CD14-positive monocyte (primary cell): ENCODE results near the gene IRF9. TPM values are rescaled to one million over a fixed set of nuclear protein-coding genes. Genes with fewer than 3 reads are reported as not detected.

Source experiments
- DNase-seq, 3 donors: peaks; one replicate each; pipeline ENCODE4 v3.0.0-alpha.2; 2011 to 2022
- H2AFZ ChIP-seq: 2 replicates; pipeline ENCODE4 v1.6.0; 2012; ENCODE audit warnings: mild to moderate bottlenecking, low read depth, low read length, inconsistent platforms; ENCODE audit not compliant: insufficient read depth, poor library complexity, severe bottlenecking
- H3K27ac ChIP-seq, 2 donors: 1 replicate in 1 of 2; 2 replicates in 1 of 2; pipeline ENCODE4 v1.5.1; 2012 to 2013; ENCODE audit warnings: low read length in 2 of 2, control low read depth in 1 of 2, inconsistent platforms in 1 of 2, low read depth in 1 of 2, mild to moderate bottlenecking in 1 of 2
- H3K27me3 ChIP-seq, 2 donors: one replicate each; pipeline versions ENCODE4 v1.6.0 to v1.6.1; 2011 to 2013; ENCODE audit warnings: low read length in 2 of 2; ENCODE audit not compliant: control insufficient read depth in 2 of 2, insufficient read depth in 2 of 2
- H3K36me3 ChIP-seq, 2 donors: replicated peaks in 1 of 2; 1 replicate in 1 of 2; 2 replicates in 1 of 2; pipeline versions ENCODE4 v1.5.1 to v1.6.1; 2012 to 2013; ENCODE audit warnings: low read length in 2 of 2, control low read depth in 1 of 2, inconsistent platforms in 1 of 2, mild to moderate bottlenecking in 1 of 2; ENCODE audit not compliant: insufficient read depth in 2 of 2, control insufficient read depth in 1 of 2
- H3K4me1 ChIP-seq, 2 donors: 1 replicate in 1 of 2; 2 replicates in 1 of 2; pipeline versions ENCODE4 v1.5.1 to v1.6.1; 2012 to 2013; ENCODE audit warnings: low read length in 2 of 2, control low read depth in 1 of 2, inconsistent platforms in 1 of 2, mild to moderate bottlenecking in 1 of 2, moderate library complexity in 1 of 2; ENCODE audit not compliant: insufficient read depth in 2 of 2, control insufficient read depth in 1 of 2
- H3K4me2 ChIP-seq: replicated peaks from 2 replicates; pipeline ENCODE3; 2012; ENCODE audit warnings: low read length, moderate library complexity, mild to moderate bottlenecking; ENCODE audit not compliant: poor library complexity, severe bottlenecking; ENCODE audit errors: extremely low read depth
- H3K4me3 ChIP-seq, 3 experiments: fragments of 200-600 bp in 1 of 3; sonication (generic) in 1 of 3; replicated peaks in 1 of 3; 1 replicate in 2 of 3; 2 replicates in 1 of 3; pipeline ENCODE4 v1.5.1; 2011 to 2013; ENCODE audit warnings: low read length in 3 of 3, mild to moderate bottlenecking in 3 of 3, control low read depth in 2 of 3, low read depth in 2 of 3, inconsistent platforms in 1 of 3, moderate library complexity in 1 of 3
- H3K79me2 ChIP-seq: 2 replicates; pipeline ENCODE4 v1.6.0; 2012; ENCODE audit warnings: mild to moderate bottlenecking, control low read depth, inconsistent platforms, low read length, moderate library complexity; ENCODE audit not compliant: insufficient read depth
- H3K9ac ChIP-seq: 2 replicates; pipeline ENCODE4 v1.6.0; 2017; ENCODE audit warnings: low read length, mild to moderate bottlenecking; ENCODE audit not compliant: insufficient read depth, poor library complexity, severe bottlenecking
- H3K9me3 ChIP-seq, 2 donors: replicated peaks in 1 of 2; 1 replicate in 1 of 2; 2 replicates in 1 of 2; pipeline versions ENCODE4 v1.5.1 to v1.6.1; 2012 to 2013; ENCODE audit warnings: low read length in 2 of 2, control low read depth in 1 of 2; ENCODE audit not compliant: control insufficient read depth in 1 of 2, insufficient read depth in 1 of 2
- H4K20me1 ChIP-seq: 2 replicates; pipeline ENCODE4 v1.6.0; 2012; ENCODE audit warnings: mild to moderate bottlenecking, low read length, control low read depth, moderate library complexity; ENCODE audit not compliant: insufficient read depth
- H3K27ac Mint-ChIP-seq, 7 donors: one replicate each; pipeline ENCODE4 v1.8.0; 2020; ENCODE audit warnings: mild to moderate bottlenecking in 7 of 7, mixed read lengths in 7 of 7, moderate library complexity in 6 of 7, inconsistent platforms in 2 of 7
- H3K27me3 Mint-ChIP-seq, 3 donors: one replicate each; pipeline ENCODE4 v1.8.0; 2021 to 2022; ENCODE audit warnings: low read depth in 3 of 3, mild to moderate bottlenecking in 3 of 3, mixed read lengths in 3 of 3, moderate library complexity in 3 of 3, inconsistent platforms in 1 of 3
- H3K36me3 Mint-ChIP-seq, 2 donors: one replicate each; pipeline ENCODE4 v1.8.0; 2020; ENCODE audit warnings: mixed read lengths in 2 of 2, inconsistent platforms in 1 of 2, mild to moderate bottlenecking in 1 of 2
- H3K4me1 Mint-ChIP-seq: one replicate; pipeline ENCODE4 v1.8.0; 2020; ENCODE audit warnings: mild to moderate bottlenecking, mixed read lengths
- H3K4me3 Mint-ChIP-seq, 2 donors: one replicate each; pipeline ENCODE4 v1.8.0; 2020; ENCODE audit warnings: mild to moderate bottlenecking in 2 of 2, mixed read lengths in 2 of 2, moderate library complexity in 1 of 2
- H3K9me3 Mint-ChIP-seq, 7 donors: one replicate each; pipeline ENCODE4 v1.8.0; 2020 to 2022; ENCODE audit warnings: mixed read lengths in 7 of 7, mild to moderate bottlenecking in 6 of 7, moderate library complexity in 6 of 7, inconsistent platforms in 2 of 7
- WGBS: methylation state at CpG from one replicate; pipeline ENCODE4 v1.1.5; 2013; ENCODE audit warnings: missing lambda C conversion rate; ENCODE audit not compliant: insufficient coverage; 5-methylcytosine and 5-hydroxymethylcytosine counted together
- intact Hi-C, 2 donors: fragments of 100-400 bp; cut with micrococcal nuclease; formaldehyde crosslinking; loops; one replicate each; pipeline versions ENCODE4 v1.15.0 to v1.15.1; 2023
- polyA plus RNA-seq, 3 donors: library from polyadenylated mRNA; depleted of rRNA in 1 of 3; unstranded in 2 of 3; stranded (reverse) in 1 of 3; fragments of 300-500 nt in 2 of 3; fragments of >200 nt in 1 of 3; fragmentation: Illumina TruSeq in 2 of 3; gene quantifications; 1 replicate in 2 of 3; 2 replicates in 1 of 3; pipeline ENCODE4 v1.2.3, GENCODE V29; 2012 to 2021
- TF ChIP-seq, protein P1 (sequence below): fragments of 200-600 bp; IDR thresholded peaks from one replicate; pipeline ENCODE4 v1.8.0; 2022; ENCODE audit warnings: antibody characterized with exemption, mild to moderate bottlenecking

The IRF9 gene
- polyA plus RNA-seq, 3 donors = 44.7 to 208 (median 56.0) TPM

GRCh38 chr14:24159777-24160498 is 1.1 kb upstream of the IRF9 start:
- no peak for DNase-seq
- H3K27me3 Mint-ChIP-seq = no peaks in the 10 kb centered on the region
- Histone ChIP-seq H4K20me1 (peaks cover 30% of the 10 kb centered on the region), H3K9ac (no peak overlapping the region), H2AFZ (no peak overlapping the region), H3K4me3 (peak overlapping the region in 1 of 3 experiments; percentile 100), H3K36me3 (peaks cover 70 to 74% of the 10 kb centered on the region in 2 donors), H3K27me3 (no peaks in the 10 kb centered on the region), H3K9me3 (no peaks in the 10 kb centered on the region), H3K4me1 (peaks cover 29 to 53% of the 10 kb centered on the region in 2 donors), H3K79me2 (peaks cover 42% of the 10 kb centered on the region), H3K4me2 (no peak overlapping the region), H3K27ac (peak overlapping the region; percentile 76 to 100)
- peaks cover 46% of the 10 kb centered on the region for H3K4me1 Mint-ChIP-seq
- 97% methylated on average over 6 of the region's 11 CpGs for WGBS
- no peak overlapping the region for H3K4me3 Mint-ChIP-seq
- peak overlapping the region; percentile 76 to 99 (median 97) for H3K27ac Mint-ChIP-seq
- H3K36me3 Mint-ChIP-seq = peaks cover 68 to 88% of the 10 kb centered on the region in 2 donors
- TF ChIP-seq, protein P1, sequence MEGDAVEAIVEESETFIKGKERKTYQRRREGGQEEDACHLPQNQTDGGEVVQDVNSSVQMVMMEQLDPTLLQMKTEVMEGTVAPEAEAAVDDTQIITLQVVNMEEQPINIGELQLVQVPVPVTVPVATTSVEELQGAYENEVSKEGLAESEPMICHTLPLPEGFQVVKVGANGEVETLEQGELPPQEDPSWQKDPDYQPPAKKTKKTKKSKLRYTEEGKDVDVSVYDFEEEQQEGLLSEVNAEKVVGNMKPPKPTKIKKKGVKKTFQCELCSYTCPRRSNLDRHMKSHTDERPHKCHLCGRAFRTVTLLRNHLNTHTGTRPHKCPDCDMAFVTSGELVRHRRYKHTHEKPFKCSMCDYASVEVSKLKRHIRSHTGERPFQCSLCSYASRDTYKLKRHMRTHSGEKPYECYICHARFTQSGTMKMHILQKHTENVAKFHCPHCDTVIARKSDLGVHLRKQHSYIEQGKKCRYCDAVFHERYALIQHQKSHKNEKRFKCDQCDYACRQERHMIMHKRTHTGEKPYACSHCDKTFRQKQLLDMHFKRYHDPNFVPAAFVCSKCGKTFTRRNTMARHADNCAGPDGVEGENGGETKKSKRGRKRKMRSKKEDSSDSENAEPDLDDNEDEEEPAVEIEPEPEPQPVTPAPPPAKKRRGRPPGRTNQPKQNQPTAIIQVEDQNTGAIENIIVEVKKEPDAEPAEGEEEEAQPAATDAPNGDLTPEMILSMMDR = no peak
- intact Hi-C loops = loop anchor here in 1 of 2 donors (2.0 kb wide), 1 partner anchor 13 kb away; the partner anchor contains the start of genes PSME2 and RNF31
- no peaks in the 10 kb centered on the region for H3K9me3 Mint-ChIP-seq

DNA sequence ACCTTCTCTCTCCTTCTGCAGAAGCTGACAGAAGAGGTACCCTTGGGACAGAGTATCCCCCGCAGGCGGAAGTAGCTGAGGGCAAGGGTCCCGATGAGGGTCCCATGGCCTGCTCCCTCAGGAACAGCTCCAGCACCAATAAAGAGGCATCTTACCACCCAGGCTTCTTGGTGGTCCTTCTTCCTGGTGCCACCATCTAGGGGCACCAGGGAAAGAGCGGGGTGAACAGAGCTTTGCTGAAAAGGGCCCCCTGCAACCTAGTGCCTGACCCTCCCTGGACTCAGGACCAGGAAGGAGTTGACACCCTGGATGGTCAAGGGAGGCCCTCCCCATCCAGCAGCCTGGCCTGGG is 591 bp upstream of the IRF9 start:
- Mint-ChIP-seq H3K36me3 (peaks cover 68 to 88% of the 10 kb centered on the region in 2 donors), H3K27ac (peak overlapping the region; percentile 96 to 99 (median 97)), H3K4me3 (no peak overlapping the region), H3K27me3 (no peaks in the 10 kb centered on the region), H3K4me1 (peaks cover 50% of the 10 kb centered on the region), H3K9me3 (no peaks in the 10 kb centered on the region)
- peak overlapping the region; percentile 65 for H2AFZ ChIP-seq
- no peak for DNase-seq
- H4K20me1 ChIP-seq = peaks cover 35% of the 10 kb centered on the region
- 100% methylated on average over 4 of the region's 4 CpGs for WGBS
- H3K27ac ChIP-seq = peak overlapping the region; percentile 76 to 100
- no peaks in the 10 kb centered on the region for H3K9me3 ChIP-seq
- no peaks in the 10 kb centered on the region for H3K27me3 ChIP-seq
- peak overlapping the region; percentile 94 for H3K9ac ChIP-seq
- peaks cover 43% of the 10 kb centered on the region for H3K79me2 ChIP-seq
- H3K4me1 ChIP-seq = peaks cover 35 to 59% of the 10 kb centered on the region in 2 donors
- H3K4me3 ChIP-seq = peak overlapping the region in 1 of 3 experiments; percentile 100
- peaks cover 70 to 74% of the 10 kb centered on the region in 2 donors for H3K36me3 ChIP-seq
- intact Hi-C loops = loop anchor here in 1 of 2 donors (2.0 kb wide), 1 partner anchor 14 kb away; the partner anchor contains the start of genes PSME2 and RNF31
- peak overlapping the region; percentile 85 for H3K4me2 ChIP-seq
- TF ChIP-seq, protein P1 = no peak
